HG03196 (cell line): ENCODE results near the gene COQ8A.
"Not testable (repeated sequence)": the region's sequence is repeated elsewhere in the genome, so short reads cannot be mapped to it uniquely, and the experiment has no call there.

Experiments used
- ATAC-seq: cut with Tn5 transposase; IDR thresholded peaks from one replicate; pipeline ENCODE4 v1.9.1; 2021; ENCODE audit not compliant: unreplicated experiment

Gene COQ8A

GRCh38 chr1:226951286-226952117, 11.4 kb downstream of the COQ8A start:
- no peak for ATAC-seq

GRCh38 chr1:226952118-226952441, 12.0 kb downstream of the COQ8A start:
- no peak for ATAC-seq

GRCh38 chr1:226953175-226953800, 13.2 kb downstream of the COQ8A start:
- ATAC-seq: no peak

GRCh38 chr1:226954337-226954736, 14.2 kb downstream of the COQ8A start:
- no peak for ATAC-seq

GRCh38 chr1:226954777-226955176, 14.7 kb downstream of the COQ8A start:
- ATAC-seq: no peak

- ATAC-seq: not testable (repeated sequence)
Observed at GRCh38 chr1:226955857-226956256, 15.8 kb downstream of the COQ8A start.

- no peak for ATAC-seq
Observed at GRCh38 chr1:226956942-226957713, 17.0 kb downstream of the COQ8A start.

GRCh38 chr1:226957714-226958113, 17.6 kb downstream of the COQ8A start:
- ATAC-seq: no peak

- ATAC-seq: no peak
Observed at GRCh38 chr1:226958300-226958699, 18.2 kb downstream of the COQ8A start.

- ATAC-seq: no peak
Observed at GRCh38 chr1:226960256-226960655, 20.2 kb downstream of the COQ8A start.

- ATAC-seq: no peak
Observed at GRCh38 chr1:226960944-226961765, 21.1 kb downstream of the COQ8A start.

GRCh38 chr1:226962421-226963391, 22.6 kb downstream of the COQ8A start:
- no peak for ATAC-seq

GRCh38 chr1:226964068-226964425, 24.0 kb downstream of the COQ8A start:
- ATAC-seq: no peak

- ATAC-seq: no peak
Observed at GRCh38 chr1:226964611-226965486, 24.8 kb downstream of the COQ8A start.

- ATAC-seq: no peak
Observed at GRCh38 chr1:226965581-226966440, 25.7 kb downstream of the COQ8A start.

GRCh38 chr1:226966683-226967082, 26.6 kb downstream of the COQ8A start:
- no peak for ATAC-seq

GRCh38 chr1:226967665-226968064, 27.6 kb downstream of the COQ8A start:
- ATAC-seq: no peak

GRCh38 chr1:226971765-226972164, 31.7 kb downstream of the COQ8A start:
- ATAC-seq: no peak
